HepG2 (cell line): ENCODE measurements around the gene ASTN2. TPM values are rescaled to one million over a fixed set of nuclear protein-coding genes. Genes with fewer than 3 reads are reported as not detected.
A peak's percentile ranks its signal among the peaks of the same experiment; 100 is the strongest.

Experiments used
- ATAC-seq: fragments of 200-7000 bp; cut with Tn5 transposase; 3 replicates; pipeline ENCODE4 v1.9.1; 2020; ENCODE audit warnings: mild to moderate bottlenecking, moderate library complexity
- BruUV-seq: library from RNA; stranded (reverse); fragments of 400-500 nt; replicated peaks from 2 replicates; lab custom pipeline; 2021; lab: Mats Ljungman, UMichigan
- CTCF ChIA-PET: fragments of 300-600 bp; formaldehyde crosslinking; extraction: SDS; loops from one replicate; lab custom pipeline; 2021; ENCODE audit warnings: low total read pairs, inconsistent platforms, low intra/inter-chr PET ratio; lab: Yijun Ruan, JAX
- POLR2A ChIA-PET: fragments of 350-600 bp; sonication (Branson Sonifier 250); formaldehyde crosslinking; loops from one replicate; lab custom pipeline; 2020; ENCODE audit warnings: antibody characterized with exemption, inconsistent platforms; lab: Yijun Ruan, JAX
- DNase-seq: peaks from one replicate; pipeline ENCODE4 v3.0.0-alpha.2; 2015; ENCODE audit warnings: low spot score
- FAIRE-seq: peaks from 3 replicates; lab custom pipeline; 2011; peaks lifted over from hg19 to GRCh38; lab: Jason Lieb, UNC
- H2AFZ ChIP-seq: one replicate; pipeline ENCODE4 v1.6.1; 2011; ENCODE audit warnings: low read length, inconsistent platforms
- H3K27ac ChIP-seq: fragments of 300-600 bp; 3 replicates; pipeline ENCODE4 v1.8.0; 2011; ENCODE audit warnings: mixed run types, mild to moderate bottlenecking, mixed read lengths, low read length, inconsistent platforms; ENCODE audit not compliant: insufficient read depth; ENCODE audit errors: extremely low read length
- H3K27me3 ChIP-seq, 2 experiments: fragments of 200-600 bp in 1 of 2; 2 replicates in 1 of 2; 3 replicates in 1 of 2; pipeline versions ENCODE4 v1.6.0 to v1.8.0; 2011; ENCODE audit warnings: low read length in 2 of 2, mild to moderate bottlenecking in 2 of 2, moderate library complexity in 2 of 2, inconsistent platforms in 1 of 2; ENCODE audit not compliant: insufficient read depth in 2 of 2, control insufficient read depth in 1 of 2
- H3K36me3 ChIP-seq, 2 experiments: fragments of 200-600 bp in 1 of 2; replicated peaks in 1 of 2; 2 replicates in 1 of 2; 3 replicates in 1 of 2; pipeline versions ENCODE4 v1.5.1 to v1.8.0; 2011; ENCODE audit warnings: low read length in 2 of 2, inconsistent platforms in 1 of 2; ENCODE audit not compliant: insufficient read depth in 2 of 2, control insufficient read depth in 1 of 2
- H3K4me1 ChIP-seq: 2 replicates; pipeline ENCODE4 v1.5.1; 2012; ENCODE audit warnings: low read length, inconsistent platforms; ENCODE audit not compliant: insufficient read depth
- H3K4me2 ChIP-seq: 2 replicates; pipeline ENCODE4 v1.6.0; 2011; ENCODE audit warnings: low read depth, low read length, inconsistent platforms
- H3K4me3 ChIP-seq, 3 experiments: fragments of 200-600 bp in 1 of 3; sonication (generic), shearing (Covaris generic) in 1 of 3; replicated peaks in 1 of 3; 2 replicates each; pipeline ENCODE4 v1.5.1; 2011 to 2016; ENCODE audit warnings: low read length in 3 of 3, inconsistent platforms in 2 of 3, low read depth in 2 of 3, mild to moderate bottlenecking in 2 of 3, control low read depth in 1 of 3, mixed read lengths in 1 of 3; ENCODE audit not compliant: insufficient read depth in 1 of 3
- H3K79me2 ChIP-seq: one replicate; pipeline ENCODE4 v1.6.1; 2011; ENCODE audit warnings: low read length, inconsistent platforms; ENCODE audit not compliant: insufficient read depth
- H3K9ac ChIP-seq: 2 replicates; pipeline ENCODE4 v1.6.0; 2011; ENCODE audit warnings: mild to moderate bottlenecking, low read depth, low read length, inconsistent platforms; ENCODE audit not compliant: insufficient read depth
- H3K9me3 ChIP-seq: 2 replicates; pipeline ENCODE4 v1.5.1; 2012; ENCODE audit warnings: mild to moderate bottlenecking, low read length
- H4K20me1 ChIP-seq: 2 replicates; pipeline ENCODE4 v1.6.0; 2011; ENCODE audit warnings: inconsistent platforms, mild to moderate bottlenecking, low read length, moderate library complexity; ENCODE audit not compliant: insufficient read depth
- ARID2 ChIP-seq: sonication (generic); formaldehyde crosslinking; IDR thresholded peaks from 2 replicates; pipeline ENCODE4 v1.8.1; 2022; ENCODE audit warnings: mild to moderate bottlenecking, missing genetic modification reagents, borderline replicate concordance
- KLF6 ChIP-seq: IDR thresholded peaks from 2 replicates; pipeline ENCODE4 v1.8.0; 2016; ENCODE audit warnings: missing biosample characterization, missing genetic modification reagents
- KLF9 ChIP-seq: IDR thresholded peaks from 2 replicates; pipeline ENCODE4 v1.6.1; 2016; ENCODE audit warnings: low read depth
- NCOA2 ChIP-seq: sonication (generic); formaldehyde crosslinking; IDR thresholded peaks from 2 replicates; pipeline ENCODE4 v1.8.0; 2022; ENCODE audit warnings: inconsistent platforms
- ZNF557 ChIP-seq: sonication (generic); formaldehyde crosslinking; IDR thresholded peaks from 2 replicates; pipeline ENCODE4 v1.4.0; 2020; ENCODE audit warnings: missing genetic modification reagents
- ZSCAN22 ChIP-seq: sonication (generic); formaldehyde crosslinking; IDR thresholded peaks from 2 replicates; pipeline ENCODE4 v1.4.0; 2020; ENCODE audit warnings: mild to moderate bottlenecking, missing genetic modification reagents
- WGBS: methylation state at CpG from one replicate; pipeline ENCODE4 v1.1.6; 2017; ENCODE audit warnings: low lambda C conversion rate; 5-methylcytosine and 5-hydroxymethylcytosine counted together
- in situ Hi-C: cut with HindIII; loops from 2 replicates; pipeline ENCODE4 v1.10.0; 2017; ENCODE audit warnings: low pct_unique_long_range_greater_than_20kb; ENCODE audit not compliant: extremely low pct_ligation_motif_present
- intact Hi-C: fragments of 100-400 bp; cut with micrococcal nuclease; formaldehyde crosslinking; loops from one replicate; pipeline ENCODE4 v1.10.0; 2022; ENCODE audit not compliant: unreplicated experiment
- polyA plus RNA-seq, 8 experiments: library from polyadenylated mRNA; depleted of rRNA in 3 of 8; stranded (reverse) in 7 of 8; unstranded in 1 of 8; fragments of >200 nt; fragmentation: Illumina TruSeq in 4 of 8; extraction: Trizol in 4 of 8; gene quantifications; 2 replicates each; pipeline versions ENCODE4 v1.2.1 to v1.2.3, GENCODE V29; 2011 to 2016; ENCODE audit warnings: low read depth in 4 of 8, missing spikeins in 1 of 8, mixed read lengths in 1 of 8; ENCODE audit not compliant: insufficient read depth in 1 of 8
- total RNA-seq, 5 experiments: library from RNA; depleted of rRNA; stranded (reverse); fragments of >200 nt; fragmentation: Illumina TruSeq; extraction: Trizol; gene quantifications; 2 replicates each; pipeline ENCODE4 v1.2.3, GENCODE V29; 2016; ENCODE audit warnings: low read depth in 1 of 5
- TF ChIP-seq, protein P1 (sequence below), 2 experiments: sonication (generic) in 1 of 2; formaldehyde crosslinking in 1 of 2; IDR thresholded peaks; 2 replicates each; pipeline versions ENCODE4 v1.4.0 to v1.6.1; 2016 to 2020; ENCODE audit warnings: borderline replicate concordance in 1 of 2, low read depth in 1 of 2, mild to moderate bottlenecking in 1 of 2, missing genetic modification reagents in 1 of 2
- TF ChIP-seq, protein P2 (sequence below): IDR thresholded peaks from 2 replicates; pipeline ENCODE4 v1.6.1; 2016

ASTN2 gene
- total and polyA plus RNA-seq, 2 of the 13 experiments (the other 11 are each of a cell fraction or from before 2014, with no cell fraction given): 5.2 to 13.5 TPM

DNA sequence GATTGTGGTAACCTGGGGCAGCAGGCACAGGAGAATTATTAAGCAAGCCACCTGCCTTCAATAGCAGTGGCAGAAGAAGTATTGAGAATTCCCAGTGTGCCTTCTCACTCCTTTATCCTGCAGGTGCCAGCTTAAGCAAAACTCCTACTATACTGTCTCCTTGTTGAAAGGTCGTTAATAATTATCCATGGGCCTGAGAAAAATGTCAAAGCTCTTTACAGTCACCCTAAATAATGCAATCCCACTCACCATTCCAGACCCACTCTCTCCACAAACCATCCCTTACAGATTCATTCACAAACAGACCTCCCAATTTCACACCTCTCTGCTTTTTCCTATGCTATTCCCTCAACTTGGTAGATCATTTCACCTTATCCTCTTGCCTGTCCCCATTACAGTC lies 889.2 kb downstream of the ASTN2 start:
- Histone ChIP-seq H2AFZ (no peak overlapping the region), H3K4me1 (peaks cover 30% of the 10 kb centered on the region), H3K79me2 (no peaks in the 10 kb centered on the region), H3K4me2 (peak overlapping the region; percentile 56), H3K9me3 (peaks cover 11% of the 10 kb centered on the region; the same call in 1 of the 2 replicates), H3K27me3 (no peaks in the 10 kb centered on the region), H3K36me3 (no peaks in the 10 kb centered on the region), H3K4me3 (no peak overlapping the region; a peak in 1 of 6 replicates), H4K20me1 (no peaks in the 10 kb centered on the region), H3K9ac (no peak overlapping the region), H3K27ac (no peak overlapping the region)
- intact Hi-C loops (loop anchor here (2.0 kb wide), 1 partner anchor 21 kb away; no protein-coding TSS in a partner anchor), in situ Hi-C loops (no loop called here)
- POLR2A ChIA-PET: interaction anchor here (0.9 to 1.7 kb wide), 2 partner anchors 21 to 23 kb away, joined by 3 to 5 read pairs; no protein-coding TSS in a partner anchor
- CTCF ChIA-PET: no interaction called here
- DNase-seq: peak; percentile 25
- TF ChIP-seq ZSCAN22 (no peak), NCOA2 (CRISPR knock-in tag) (no peak), KLF6 (CRISPR knock-in tag) (no peak), KLF9 (CRISPR knock-in tag) (no peak), ZNF557 (CRISPR knock-in tag) (no peak), ARID2 (CRISPR knock-in tag) (0 out of 2 replicates have a peak, but pooled peaks have one; percentile 24)
- TF ChIP-seq, protein P1, sequence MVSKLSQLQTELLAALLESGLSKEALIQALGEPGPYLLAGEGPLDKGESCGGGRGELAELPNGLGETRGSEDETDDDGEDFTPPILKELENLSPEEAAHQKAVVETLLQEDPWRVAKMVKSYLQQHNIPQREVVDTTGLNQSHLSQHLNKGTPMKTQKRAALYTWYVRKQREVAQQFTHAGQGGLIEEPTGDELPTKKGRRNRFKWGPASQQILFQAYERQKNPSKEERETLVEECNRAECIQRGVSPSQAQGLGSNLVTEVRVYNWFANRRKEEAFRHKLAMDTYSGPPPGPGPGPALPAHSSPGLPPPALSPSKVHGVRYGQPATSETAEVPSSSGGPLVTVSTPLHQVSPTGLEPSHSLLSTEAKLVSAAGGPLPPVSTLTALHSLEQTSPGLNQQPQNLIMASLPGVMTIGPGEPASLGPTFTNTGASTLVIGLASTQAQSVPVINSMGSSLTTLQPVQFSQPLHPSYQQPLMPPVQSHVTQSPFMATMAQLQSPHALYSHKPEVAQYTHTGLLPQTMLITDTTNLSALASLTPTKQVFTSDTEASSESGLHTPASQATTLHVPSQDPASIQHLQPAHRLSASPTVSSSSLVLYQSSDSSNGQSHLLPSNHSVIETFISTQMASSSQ (IDR thresholded peaks at IDR 0.05; ENCODE audit: low read depth): peak; percentile 52; the same call in 1 of the 2 replicates
- TF ChIP-seq, protein P1 (CRISPR knock-in tag; IDR thresholded peaks at IDR 0.05; ENCODE audit: borderline replicate concordance): peak; percentile 57; the same call in 1 of the 2 replicates
- TF ChIP-seq, protein P2, sequence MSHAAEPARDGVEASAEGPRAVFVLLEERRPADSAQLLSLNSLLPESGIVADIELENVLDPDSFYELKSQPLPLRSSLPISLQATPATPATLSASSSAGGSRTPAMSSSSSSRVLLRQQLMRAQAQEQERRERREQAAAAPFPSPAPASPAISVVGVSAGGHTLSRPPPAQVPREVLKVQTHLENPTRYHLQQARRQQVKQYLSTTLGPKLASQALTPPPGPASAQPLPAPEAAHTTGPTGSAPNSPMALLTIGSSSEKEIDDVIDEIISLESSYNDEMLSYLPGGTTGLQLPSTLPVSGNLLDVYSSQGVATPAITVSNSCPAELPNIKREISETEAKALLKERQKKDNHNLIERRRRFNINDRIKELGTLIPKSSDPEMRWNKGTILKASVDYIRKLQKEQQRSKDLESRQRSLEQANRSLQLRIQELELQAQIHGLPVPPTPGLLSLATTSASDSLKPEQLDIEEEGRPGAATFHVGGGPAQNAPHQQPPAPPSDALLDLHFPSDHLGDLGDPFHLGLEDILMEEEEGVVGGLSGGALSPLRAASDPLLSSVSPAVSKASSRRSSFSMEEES: no peak
- WGBS: 0% methylated on average over 1 of the region's 1 CpG
- no TSS peak for BruUV-seq
- FAIRE-seq: no peak
- ATAC-seq: peak; percentile 75
